Activated CD4-positive, alpha-beta T cell treated with anti-CD3 and anti-CD28 coated beads, Interleukin-2, amount 50 U/mL, for 24 hours (primary cell): ENCODE data around the gene MB.

Source experiments
- DNase-seq, 2 donors: peaks; one replicate each; pipeline ENCODE4 v3.0.0-alpha.2; 2020; ENCODE audit warnings: low read depth in 1 of 2, low spot score in 1 of 2

The MB gene

DNA sequence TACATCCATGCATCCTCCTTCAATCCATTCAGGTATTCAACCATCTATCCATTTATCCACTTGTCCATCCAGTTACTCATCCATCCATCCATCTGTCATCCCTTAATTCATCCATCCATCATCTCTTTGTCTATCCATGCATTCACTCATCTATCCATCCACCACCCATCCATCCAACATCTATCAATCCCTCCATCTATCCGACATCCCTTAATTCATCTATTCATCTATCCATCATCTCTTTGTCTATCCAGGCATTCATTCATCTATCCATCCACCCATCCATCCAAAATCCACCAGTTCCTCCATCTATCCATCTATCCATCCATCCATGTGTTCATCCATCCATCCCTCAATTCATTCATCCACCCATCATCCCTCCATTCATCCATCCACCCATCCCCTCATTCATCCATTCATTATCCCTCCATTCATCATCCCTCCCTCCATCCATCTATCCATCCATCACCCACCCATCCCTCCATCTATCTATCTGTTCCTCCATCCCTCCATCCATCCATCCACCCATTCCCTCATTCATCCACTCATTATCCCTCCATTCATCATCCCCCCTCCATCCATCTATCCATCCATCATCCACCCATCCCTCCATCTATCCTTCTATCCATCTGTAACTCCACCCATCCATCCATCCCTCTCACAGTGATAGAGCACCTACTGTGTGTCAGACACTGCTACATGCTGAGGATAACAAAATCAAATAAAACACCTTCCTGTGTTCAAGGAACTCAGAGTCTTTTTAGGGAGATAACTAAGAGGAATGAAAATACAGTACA lies 1.5 kb upstream of the MB start:
- no peak for DNase-seq

DNA sequence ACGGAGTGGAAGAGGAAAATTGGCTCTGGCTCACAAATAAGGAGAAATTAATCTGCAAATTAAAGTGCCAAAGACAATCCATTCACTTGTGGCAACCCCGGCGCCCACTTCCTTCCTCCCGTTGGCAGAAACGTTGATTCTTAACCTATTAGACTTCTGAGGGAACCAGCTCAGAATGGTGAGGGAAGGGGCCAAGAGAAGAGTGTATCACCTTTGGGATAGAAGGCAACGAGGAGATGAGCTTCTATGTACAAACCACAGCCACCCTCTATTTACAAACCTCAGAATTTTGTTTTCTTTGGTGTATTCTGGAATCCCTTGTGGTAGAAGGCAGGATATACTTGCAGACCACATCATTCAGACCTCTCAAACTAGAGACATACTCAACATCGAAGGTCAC lies 1.1 kb downstream of the MB start:
- DNase-seq = no peak

DNA sequence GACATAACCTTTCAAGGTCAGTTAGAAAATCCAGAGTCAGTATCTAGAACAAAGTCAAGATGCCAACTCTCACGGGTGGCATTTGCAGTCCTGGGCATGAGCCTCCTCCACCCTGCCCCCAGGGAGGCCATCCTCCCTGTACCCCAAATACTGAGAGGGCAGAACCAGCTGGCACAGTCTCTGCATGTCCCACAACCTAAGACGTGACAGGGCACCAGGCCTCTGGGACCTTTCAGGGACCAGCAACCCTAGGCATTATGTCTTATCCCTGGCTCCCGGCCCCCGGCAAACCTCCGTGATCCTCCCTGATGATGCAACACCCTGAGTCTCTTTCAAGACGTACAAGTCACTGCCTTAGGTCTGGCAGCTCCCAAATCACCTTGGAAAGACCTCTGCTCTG lies 2.0 kb downstream of the MB start:
- no peak for DNase-seq

DNA sequence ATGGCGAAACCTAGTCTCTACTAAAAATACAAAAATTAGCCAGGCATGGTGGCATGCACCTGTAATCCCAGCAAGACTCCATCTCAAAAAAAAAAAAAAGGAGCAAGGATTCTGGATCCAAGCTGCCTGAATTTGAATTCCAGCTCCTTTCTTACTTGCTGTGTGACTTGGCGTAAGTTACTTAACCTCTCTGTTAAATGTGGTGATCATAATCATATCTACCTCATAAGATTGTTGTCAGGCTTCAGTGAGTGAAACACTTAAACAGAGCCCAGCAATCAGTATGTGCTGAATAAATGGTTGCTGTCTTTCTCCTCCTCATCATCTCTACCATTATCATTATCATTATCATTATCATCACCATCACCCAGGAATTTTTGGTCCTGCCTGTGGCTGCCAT lies 2.7 kb downstream of the MB start:
- no peak for DNase-seq

DNA sequence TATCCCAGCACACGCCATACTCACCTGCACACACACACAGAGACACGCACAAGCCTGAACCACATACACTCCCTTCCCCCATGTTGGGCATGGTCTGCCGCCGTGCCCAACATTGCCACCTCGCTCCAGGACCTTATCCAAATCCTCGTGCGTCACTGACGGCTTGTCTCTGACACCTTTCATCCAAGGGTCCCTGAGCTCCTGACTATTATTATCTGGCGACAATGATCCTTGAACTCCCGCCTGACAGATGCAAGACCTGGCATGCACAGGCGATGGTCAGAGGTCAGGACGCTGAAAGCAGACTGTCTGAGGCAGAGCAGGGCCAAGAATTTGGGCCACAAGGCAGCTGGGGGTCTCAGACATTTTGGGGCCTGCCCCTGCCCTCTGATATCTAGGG lies 4.2 kb downstream of the MB start:
- DNase-seq = no peak

DNA sequence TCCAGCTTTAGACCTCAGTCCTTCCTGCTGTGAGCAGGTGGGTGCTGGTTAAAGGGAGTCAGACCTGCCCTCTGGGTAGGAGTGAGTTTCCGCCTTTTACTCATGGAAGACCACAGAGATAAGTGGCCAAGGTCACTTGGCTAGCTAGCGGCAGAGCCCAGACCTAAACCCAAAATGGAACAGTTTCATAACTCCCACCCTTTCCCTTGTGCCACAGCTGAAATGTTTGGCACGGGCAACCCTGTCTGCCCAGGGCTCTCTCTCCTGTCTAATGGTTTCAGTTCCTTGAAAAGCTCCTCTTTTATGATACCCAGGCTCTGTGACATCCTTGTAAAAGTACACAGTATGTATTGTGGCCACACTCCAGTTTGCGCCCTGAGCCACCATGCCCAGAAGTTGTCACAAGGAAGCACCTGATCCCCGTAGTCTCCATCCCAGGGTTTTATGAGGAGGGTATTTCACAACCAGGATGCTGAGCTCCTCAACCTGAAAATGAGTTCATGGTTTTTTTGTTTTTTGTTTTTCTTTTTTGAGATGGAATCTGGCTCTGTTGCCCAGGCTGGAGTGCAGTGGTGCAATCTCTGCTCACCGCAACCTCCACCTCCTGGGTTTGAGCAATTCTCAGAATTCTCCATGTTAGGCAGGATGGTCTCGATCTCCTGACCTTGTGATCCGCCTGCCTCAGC lies 5.1 kb downstream of the MB start:
- DNase-seq = no peak

DNA sequence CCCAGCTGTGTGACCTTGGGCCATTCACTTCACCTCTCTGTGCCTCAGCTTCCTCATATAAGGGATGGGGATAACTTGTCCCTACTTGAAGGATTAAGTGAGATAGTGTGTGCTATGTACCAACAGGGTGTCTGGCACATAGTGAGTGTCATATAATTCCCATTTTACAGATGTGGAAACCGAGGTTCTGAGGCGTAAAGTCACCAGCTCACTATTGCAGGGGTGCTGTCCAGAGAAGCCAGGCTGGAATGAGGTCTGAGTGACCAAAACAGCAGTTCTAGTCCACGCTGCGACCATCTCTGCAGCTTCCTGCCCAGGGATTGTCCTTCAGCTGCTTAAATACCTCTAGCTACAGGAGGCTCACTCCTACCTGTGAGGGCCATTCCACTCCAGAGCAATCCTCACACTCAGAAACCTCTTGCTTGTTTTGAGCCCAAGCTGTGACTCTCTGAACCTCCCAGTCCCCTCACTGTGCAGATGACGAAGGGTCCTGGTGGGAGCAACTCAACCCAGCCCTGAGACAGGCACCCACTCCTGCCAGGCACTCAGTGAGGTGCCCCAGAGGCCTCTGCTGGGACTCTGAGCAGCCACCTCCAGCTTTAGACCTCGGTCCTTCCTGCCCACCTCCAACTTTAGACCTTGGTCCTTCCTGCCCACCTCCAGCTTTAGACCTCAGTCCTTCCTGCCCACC lies 5.8 kb downstream of the MB start:
- no peak for DNase-seq

DNA sequence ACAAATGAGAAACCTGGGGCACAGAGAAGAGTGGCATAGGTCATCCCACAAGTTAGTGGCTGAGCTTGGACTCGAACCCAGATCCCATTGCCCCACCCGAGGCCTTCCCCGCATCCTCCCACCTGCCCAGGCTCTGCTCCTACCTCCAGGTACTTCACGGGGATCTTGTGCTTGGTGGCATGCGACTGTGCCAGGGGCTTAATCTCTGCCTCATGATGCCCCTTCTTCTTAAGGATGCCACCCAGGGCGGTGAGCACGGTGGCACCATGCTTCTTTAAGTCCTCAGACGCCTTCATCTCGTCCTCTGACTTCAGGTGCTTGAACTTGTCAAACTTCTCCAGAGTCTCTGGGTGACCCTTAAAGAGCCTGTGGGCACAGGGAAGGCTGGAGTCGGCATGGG lies 6.4 kb downstream of the MB start:
- no peak for DNase-seq

DNA sequence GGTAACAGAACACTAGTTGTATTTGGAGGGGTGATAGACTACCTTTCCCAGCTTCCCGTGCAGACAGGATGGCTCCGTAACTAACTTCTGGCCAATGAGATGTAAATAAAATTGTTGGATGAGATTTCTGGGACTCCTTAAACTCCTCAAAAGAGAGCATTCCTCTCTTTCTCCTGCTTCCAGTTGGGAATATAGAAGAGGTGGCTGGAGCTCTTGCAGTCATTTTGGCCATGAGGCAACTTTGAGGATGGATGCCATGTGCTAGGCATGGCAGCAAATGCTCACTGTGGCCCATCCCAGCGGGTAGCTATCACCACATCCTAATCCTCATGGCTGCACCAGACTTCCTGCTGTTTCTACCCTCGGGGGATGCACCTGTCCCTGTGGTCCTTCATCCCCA lies 7.4 kb downstream of the MB start:
- no peak for DNase-seq

DNA sequence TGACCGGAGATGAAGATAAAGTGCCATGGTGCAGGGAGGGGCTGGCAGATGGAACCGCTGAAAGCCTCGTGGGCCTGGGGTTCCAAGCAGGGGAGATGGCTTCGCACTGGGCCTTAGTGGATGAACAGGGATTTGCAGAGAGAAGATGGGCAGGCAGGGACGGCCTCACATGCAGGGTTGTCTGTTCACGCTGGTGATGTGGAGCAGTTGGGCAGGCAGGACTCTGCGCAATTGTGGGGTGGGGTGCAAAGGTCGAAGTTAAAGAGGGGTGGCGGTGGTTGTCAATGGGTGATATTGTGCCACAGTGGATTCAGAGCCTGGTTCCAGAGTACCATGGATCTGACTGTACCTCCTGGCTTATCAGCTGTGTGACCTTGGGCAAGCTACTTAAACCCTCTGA lies 7.9 kb downstream of the MB start:
- DNase-seq = no peak

DNA sequence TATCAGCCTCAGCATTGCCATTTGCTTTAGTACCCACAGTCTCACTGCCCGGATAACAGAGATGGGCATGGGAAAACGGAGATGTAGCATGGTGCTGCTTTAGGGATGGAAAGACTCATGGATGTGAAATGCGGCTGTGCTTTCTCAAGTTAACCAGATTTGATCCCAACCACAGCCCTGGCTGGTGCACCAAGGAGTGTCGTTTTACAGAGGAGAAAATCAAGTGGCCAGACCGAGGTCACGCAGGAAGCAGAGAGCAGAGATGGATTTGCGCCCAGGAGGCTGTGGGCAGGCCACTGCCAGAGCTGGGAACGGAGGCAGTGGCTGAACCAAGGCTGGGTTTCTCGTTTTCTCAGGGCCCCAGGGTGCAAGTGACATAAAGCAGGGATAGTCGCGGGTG lies 9.0 kb downstream of the MB start:
- DNase-seq = no peak

DNA sequence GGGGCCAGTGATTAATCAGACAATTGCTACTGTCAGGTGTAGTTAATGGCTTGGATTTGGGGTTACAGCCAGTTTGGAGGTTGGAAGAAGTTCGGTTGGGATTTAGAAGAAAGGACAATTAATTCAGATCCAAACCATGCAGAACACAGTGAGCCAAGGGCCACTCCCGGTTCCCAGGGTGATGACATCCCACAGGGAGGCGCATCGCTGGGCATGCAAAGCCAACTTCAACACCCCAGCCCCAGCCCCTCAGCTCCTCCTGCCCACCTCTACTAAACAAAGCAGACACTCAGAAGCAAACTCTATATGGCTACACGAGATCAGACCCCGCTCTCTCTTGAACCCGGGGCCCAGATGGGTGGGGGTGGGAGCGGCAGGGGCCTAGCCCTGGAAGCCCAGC lies 10.2 kb downstream of the MB start:
- no peak for DNase-seq

DNA sequence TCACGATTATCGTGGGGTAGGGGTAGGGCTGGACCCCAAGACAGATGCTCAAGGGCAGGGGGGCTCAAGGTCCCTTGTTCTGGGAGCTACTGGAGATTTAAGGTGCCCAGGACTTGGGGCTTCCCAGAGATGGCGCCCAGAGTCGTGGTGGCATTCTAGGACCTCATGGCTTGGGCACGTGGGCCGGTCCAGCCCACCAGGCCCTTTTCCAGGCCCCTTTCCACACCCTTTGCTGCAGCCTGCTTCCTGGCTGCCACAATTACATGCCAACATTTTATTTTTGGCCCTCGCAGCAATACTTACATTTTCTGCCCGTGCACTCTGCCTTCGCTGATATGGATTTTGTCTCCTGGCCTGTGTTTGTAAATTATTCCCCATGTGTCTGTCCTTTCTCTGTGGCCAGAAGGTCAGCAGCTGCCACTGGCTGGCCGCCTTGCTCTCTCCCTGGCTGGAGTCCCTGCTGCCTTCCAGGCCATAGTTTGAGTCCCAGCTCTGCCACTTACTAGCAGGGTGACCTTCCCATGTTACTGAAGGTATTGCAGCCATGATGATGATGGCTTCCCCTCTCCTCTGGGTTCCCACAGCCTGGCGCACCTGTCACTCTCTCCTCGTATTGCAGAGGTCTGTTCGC lies 11.2 kb downstream of the MB start:
- no peak for DNase-seq

DNA sequence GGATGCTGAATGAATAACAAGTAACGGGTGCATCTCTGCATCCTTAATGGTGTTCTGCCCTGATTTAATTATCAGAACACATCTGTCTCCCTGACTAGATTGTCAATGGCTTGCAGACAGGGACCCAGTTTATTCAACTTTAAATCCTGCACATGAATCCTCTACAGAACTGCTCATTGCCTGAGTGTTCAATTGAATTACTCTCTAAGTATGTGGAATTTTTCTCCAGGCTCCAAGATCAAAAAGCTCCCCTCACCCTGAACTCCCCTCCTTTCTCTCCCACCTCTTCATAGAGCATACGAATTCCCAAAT lies 11.8 kb downstream of the MB start:
- DNase-seq = no peak

DNA sequence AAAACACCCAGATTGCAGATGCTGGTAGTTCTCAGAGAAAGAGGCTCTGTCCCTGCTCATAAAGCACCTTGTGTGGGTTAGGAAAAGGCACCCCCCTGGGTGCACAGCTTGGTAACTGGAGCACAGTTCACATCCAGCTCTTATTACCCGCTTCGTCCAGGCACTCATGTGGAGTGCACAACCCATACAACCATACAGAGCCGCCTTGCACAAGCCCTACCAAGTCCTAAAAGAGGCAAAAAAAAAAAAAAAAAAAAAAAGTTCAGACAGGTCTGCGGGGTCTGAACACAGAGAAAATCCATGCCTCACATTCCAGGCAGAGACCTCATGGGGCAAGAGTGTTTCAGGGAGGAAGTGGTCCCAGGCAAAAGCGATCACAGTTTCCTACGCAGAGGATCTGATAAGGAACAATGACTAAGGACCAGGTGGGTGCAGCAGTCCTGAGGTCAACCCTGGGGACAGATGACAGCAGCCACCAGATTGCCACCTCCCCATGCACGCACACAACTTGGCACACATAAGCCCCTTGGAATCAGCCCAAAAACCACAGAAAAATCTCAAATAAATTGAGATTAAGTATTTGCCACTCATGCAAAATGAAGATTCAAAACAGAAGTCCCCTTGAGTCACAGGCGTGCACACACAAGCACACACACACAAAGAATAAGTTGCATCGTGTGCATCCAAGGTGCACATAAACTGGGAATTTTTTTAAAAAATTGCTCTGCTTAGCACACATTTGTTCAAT lies 12.3 kb downstream of the MB start:
- no peak for DNase-seq

DNA sequence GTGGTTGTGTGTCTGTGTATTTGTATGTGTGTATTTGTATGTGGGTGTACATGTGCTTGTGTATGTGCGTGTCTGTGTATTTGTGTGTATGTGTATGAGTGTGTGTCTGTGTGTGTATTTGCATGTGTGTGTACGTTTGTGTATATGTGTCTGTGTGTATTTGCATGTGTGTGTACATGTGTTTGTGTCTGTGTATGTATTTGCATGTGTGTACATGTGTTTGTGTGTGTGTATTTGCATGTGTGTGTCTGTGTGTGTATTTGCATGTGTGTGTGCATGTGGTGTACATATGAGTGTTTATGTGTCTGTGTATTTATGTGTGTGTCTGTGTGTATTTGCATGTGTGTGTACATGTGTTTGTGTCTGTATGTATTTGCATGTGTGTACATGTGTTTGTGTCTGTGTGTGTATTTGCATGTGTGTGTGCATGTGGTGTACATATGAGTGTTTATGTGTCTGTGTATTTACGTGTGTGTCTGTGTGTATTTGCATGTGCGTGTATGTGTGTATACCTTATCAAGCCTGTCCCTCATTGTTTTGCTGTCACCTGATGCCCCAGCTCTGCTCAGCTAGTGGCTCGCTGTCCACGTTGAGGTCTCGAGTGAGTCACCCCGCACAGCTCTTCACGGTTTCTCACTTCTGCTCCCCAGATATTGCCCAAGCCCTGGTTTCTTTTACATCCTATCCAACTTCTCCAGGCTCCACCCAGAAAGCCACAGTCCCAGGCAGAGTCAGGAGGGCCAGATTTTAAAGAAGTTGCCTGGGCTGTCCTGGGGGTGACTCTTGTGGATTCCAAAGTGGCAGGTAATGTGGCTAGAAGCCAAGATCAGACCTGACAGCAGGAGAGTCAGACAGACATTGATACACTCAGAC lies 15.2 kb downstream of the MB start:
- DNase-seq = no peak

DNA sequence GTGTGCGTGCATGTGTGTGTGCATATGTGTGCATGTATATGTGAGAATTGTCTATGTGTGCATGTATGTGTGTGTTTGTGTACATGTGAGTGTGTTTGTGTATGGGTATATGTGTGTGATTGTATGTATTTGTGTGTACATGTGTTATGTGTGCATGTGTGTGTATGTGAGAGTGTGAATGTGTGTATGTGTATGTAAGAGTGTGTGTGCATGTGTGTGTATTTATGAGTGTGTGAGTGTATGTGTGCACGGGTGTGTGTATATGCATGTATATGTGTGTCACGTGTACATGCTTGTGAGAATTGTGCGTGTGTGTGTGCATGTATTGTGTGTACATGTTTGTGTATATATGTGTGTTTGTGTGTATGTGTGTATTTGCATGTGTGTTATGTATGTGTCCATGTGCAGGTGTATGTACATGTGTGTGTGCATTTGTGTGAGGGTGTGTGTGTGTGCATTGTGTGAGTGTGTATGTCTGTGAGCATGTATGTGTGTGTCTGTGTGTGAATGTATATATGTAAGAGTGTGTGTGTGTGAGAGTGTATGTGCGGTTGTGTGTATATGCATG lies 16.0 kb downstream of the MB start:
- no peak for DNase-seq

DNA sequence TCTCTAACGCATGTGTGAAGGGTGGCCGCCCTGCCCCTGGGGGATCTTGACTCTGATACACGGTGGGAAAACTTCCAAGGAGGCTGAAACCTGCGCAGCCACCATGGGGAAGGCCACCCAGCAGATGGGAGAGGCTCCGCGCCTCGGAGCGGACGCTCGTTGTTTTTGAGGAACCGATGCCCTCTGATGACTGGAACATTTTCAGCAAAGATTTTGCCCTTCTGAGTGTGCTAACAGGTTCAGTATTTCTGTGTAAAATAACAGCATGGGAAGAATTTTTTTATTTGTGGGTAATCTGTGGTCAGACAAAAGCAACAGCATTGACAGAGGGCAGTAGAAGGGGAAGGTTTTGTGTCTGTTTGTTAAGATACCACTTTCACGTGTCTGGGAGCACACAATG lies 16.7 kb downstream of the MB start:
- DNase-seq = no peak

DNA sequence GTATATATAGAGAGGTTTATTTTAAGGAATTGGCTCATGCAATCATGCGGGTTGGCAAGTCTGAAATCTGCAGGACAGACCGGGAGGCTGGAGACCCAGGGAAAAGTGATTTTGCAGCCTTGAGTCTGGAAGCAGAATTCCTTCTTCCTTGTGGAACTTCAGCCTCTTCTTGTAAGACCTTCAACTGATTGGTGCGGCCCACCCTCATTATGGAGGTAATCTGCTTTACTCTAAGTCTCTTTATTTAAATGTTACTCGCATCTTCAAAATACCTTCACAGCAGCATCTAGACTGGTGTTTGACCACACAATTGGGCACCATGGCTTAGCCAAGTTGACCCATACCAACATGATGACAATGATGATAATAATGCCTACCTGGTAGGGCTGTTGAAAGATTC lies 17.8 kb downstream of the MB start:
- no peak for DNase-seq

DNA sequence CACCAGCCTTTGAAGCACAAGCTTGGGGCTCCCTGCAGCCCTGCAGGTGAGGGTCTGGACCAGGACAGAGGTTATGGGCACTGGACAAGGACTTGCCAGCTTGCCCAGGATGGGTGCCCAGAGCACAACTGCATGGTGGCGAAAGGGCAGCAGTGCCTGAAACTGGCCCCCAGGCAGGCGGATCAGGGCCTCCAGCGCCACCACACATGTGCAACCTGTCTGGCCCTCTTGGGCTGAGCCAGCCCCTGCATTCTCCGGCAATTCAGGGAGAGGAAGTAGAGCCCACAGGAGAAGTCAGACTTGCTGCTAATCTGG lies 18.8 kb downstream of the MB start:
- no peak for DNase-seq
